Measurements from ENCODE around the gene PTDSS2. TPM values are rescaled to one million over a fixed set of nuclear protein-coding genes. Genes with fewer than 3 reads are reported as not detected.

The PTDSS2 gene
- polyA plus RNA-seq, 2 of the 4 experiments (the other 2 are of a cell fraction) = 23.4 to 38.9 TPM

- no peak overlapping the region for H3K4me3 ChIP-seq
- H3K4me1 ChIP-seq = peaks cover 5% of the 10 kb centered on the region; the same call in 1 of the 3 replicates
- no peaks in the 10 kb centered on the region for H3K9me3 ChIP-seq
- CTCF ChIA-PET = interaction anchor here (0.6 to 4.7 kb wide), 2 partner anchors 19 to 33 kb away, joined by 4 to 29 read pairs; no protein-coding TSS in a partner anchor
- POLR2A ChIA-PET = no interaction called here
- no peak overlapping the region for H3K27ac ChIP-seq
- 31% methylated on average over 15 of the region's 25 CpGs for WGBS (ENCODE audit: missing lambda C conversion rate)
- no peak for TF ChIP-seq HOXB5 (CRISPR knock-in tag; IDR thresholded peaks at IDR 0.05)
- TF ChIP-seq POLR2A (IDR thresholded peaks at IDR 0.05; ENCODE audit: low read length) = no peak
- TF ChIP-seq EHMT2 (IDR thresholded peaks at IDR 0.05; ENCODE audit: low read depth) = no peak
- TF ChIP-seq TP53 (CRISPR knock-in tag; IDR thresholded peaks at IDR 0.05) = no peak
- TF ChIP-seq RNF2 (IDR thresholded peaks at IDR 0.05; ENCODE audit: borderline replicate concordance, low read depth) = no peak
- TF ChIP-seq ZC3H11A (IDR thresholded peaks at IDR 0.05) = no peak
- no peak for TF ChIP-seq CTCF (IDR thresholded peaks at IDR 0.05)
- TF ChIP-seq HOXB13 (CRISPR knock-in tag; IDR thresholded peaks at IDR 0.05; ENCODE audit: low read depth) = no peak
- no peak for TF ChIP-seq MAFK (IDR thresholded peaks at IDR 0.05; ENCODE audit: partially characterized antibody)
- TF ChIP-seq EHF (CRISPR knock-in tag; IDR thresholded peaks at IDR 0.05) = no peak
- no peak for TF ChIP-seq CBX2 (IDR thresholded peaks at IDR 0.05; ENCODE audit: borderline replicate concordance, low read depth)
- no peak for TF ChIP-seq SMC3 (IDR thresholded peaks at IDR 0.05)
- TF ChIP-seq MAZ (IDR thresholded peaks at IDR 0.05; ENCODE audit: borderline replicate concordance, low read depth, low read length) = no peak
- TF ChIP-seq HMGXB4 (CRISPR knock-in tag; IDR thresholded peaks at IDR 0.05; ENCODE audit: borderline replicate concordance) = no peak
- TF ChIP-seq TFCP2L1 (CRISPR knock-in tag; IDR thresholded peaks at IDR 0.05) = no peak
- TF ChIP-seq HEYL (CRISPR knock-in tag; IDR thresholded peaks at IDR 0.05) = no peak
- peak in 1 of 2 experiments; percentile 58 for DNase-seq (ENCODE audit: low read depth in 1 of 2, low spot score in 1 of 2)
- no peak overlapping the region for H3K4me2 ChIP-seq
- no peak for FAIRE-seq
- ATAC-seq = peak; percentile 27 to 58; a peak in 4 of 6 replicates
Observed at GRCh38 chr11:429931-430456, 20.1 kb upstream of the PTDSS2 start.

- DNase-seq (ENCODE audit: low read depth in 1 of 2, low spot score in 1 of 2) (no peak), FAIRE-seq (no peak), ATAC-seq (no peak; a peak in 1 of 6 replicates)
- Histone ChIP-seq H3K4me1 (peaks cover 5% of the 10 kb centered on the region; the same call in 1 of the 3 replicates), H3K9me3 (no peaks in the 10 kb centered on the region), H3K27ac (no peak overlapping the region), H3K4me3 (no peak overlapping the region), H3K4me2 (no peak overlapping the region)
- ChIA-PET POLR2A (no interaction called here), CTCF (interaction anchor here (3.4 kb wide), 1 partner anchor 16 kb away, joined by 12 read pairs; no protein-coding TSS in a partner anchor)
- TF ChIP-seq NFE2L2 (conservative IDR thresholded peaks at IDR 0.05; ENCODE audit: low read length) (no peak), MAFK (IDR thresholded peaks at IDR 0.05; ENCODE audit: partially characterized antibody) (no peak), BHLHE40 (IDR thresholded peaks at IDR 0.05; ENCODE audit: low read depth, low read length) (no peak), CHD2 (IDR thresholded peaks at IDR 0.05; ENCODE audit: low read length, partially characterized antibody) (no peak)
- WGBS (ENCODE audit: missing lambda C conversion rate) = 70% methylated on average over 9 of the region's 13 CpGs
Observed at GRCh38 chr11:431921-432320, 18.2 kb upstream of the PTDSS2 start.

- ChIA-PET CTCF (interaction anchor here (3.4 kb wide), 1 partner anchor 15 kb away, joined by 12 read pairs; no protein-coding TSS in a partner anchor), POLR2A (no interaction called here)
- Histone ChIP-seq H3K4me1 (peaks cover 5% of the 10 kb centered on the region; the same call in 1 of the 3 replicates), H3K27ac (no peak overlapping the region), H3K4me3 (no peak overlapping the region), H3K9me3 (peaks cover 6% of the 10 kb centered on the region; the same call in 1 of the 3 replicates), H3K4me2 (no peak overlapping the region)
- DNase-seq (ENCODE audit: low read depth in 1 of 2, low spot score in 1 of 2) = no peak
- no peak for ATAC-seq
- 80% methylated on average over 13 of the region's 20 CpGs for WGBS (ENCODE audit: missing lambda C conversion rate)
- FAIRE-seq = no peak
- no peak for TF ChIP-seq JUN (IDR thresholded peaks at IDR 0.05)
- TF ChIP-seq MAX (IDR thresholded peaks at IDR 0.05) = no peak
- no peak for TF ChIP-seq HES2 (IDR thresholded peaks at IDR 0.05)
- TF ChIP-seq FOSL2 (IDR thresholded peaks at IDR 0.05) = no peak
- TF ChIP-seq FOSL2 (CRISPR knock-in tag; IDR thresholded peaks at IDR 0.05) = no peak
- no peak for TF ChIP-seq RFX5 (IDR thresholded peaks at IDR 0.05)
- no peak for TF ChIP-seq PHF8 (IDR thresholded peaks at IDR 0.05; ENCODE audit: borderline replicate concordance, low read depth)
- TF ChIP-seq CHD2 (IDR thresholded peaks at IDR 0.05; ENCODE audit: low read length, partially characterized antibody) = no peak
- no peak for TF ChIP-seq PBX3 (IDR thresholded peaks at IDR 0.05)
- no peak for TF ChIP-seq CTCF (IDR thresholded peaks at IDR 0.05)
Observed at GRCh38 chr11:432501-433100, 17.5 kb upstream of the PTDSS2 start.
